Subcutaneous adipose tissue (tissue), 4 donors: ENCODE results near the gene SERPING1. TPM values are rescaled to one million over a fixed set of nuclear protein-coding genes. Genes with fewer than 3 reads are reported as not detected.

Experiments
- small RNA-seq: library from RNA; depleted of rRNA; stranded (forward); fragments of <200 nt; gene quantifications from one replicate; pipeline ENCODE3, GENCODE V24; 2016
- total RNA-seq, 4 donors: library from RNA; depleted of rRNA; stranded (reverse); fragments of >200 nt; gene quantifications; one replicate each; pipeline ENCODE4 v1.1.0, GENCODE V29; 2016
- TF ChIP-seq, protein P1 (sequence below): fragments of 450-650 bp; IDR thresholded peaks from one replicate; pipeline ENCODE4 v1.5.1; 2016; ENCODE audit warnings: low read depth, mild to moderate bottlenecking, control low read depth, antibody characterized with exemption, moderate library complexity

SERPING1 gene
- total RNA-seq, 4 donors from 2014 or later = 318 to 653 (median 616) TPM

DNA sequence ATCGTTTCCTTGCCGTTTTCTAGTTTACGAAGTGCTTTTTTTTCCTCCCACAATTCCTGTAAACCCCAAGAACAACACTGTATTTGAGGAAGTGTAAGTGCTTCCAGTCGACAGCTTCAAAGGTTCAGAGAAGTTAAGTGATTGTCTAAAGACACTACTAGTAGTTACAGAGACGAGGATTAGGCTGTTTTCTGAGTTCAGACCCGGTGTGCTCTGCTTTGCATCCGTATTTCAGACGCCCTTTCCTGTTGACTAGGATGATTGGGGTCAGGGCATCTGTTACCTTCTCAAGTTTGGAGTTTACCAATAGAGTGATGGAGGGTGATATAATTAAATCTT is 60.5 kb downstream of the SERPING1 start:
- TF ChIP-seq, protein P1, sequence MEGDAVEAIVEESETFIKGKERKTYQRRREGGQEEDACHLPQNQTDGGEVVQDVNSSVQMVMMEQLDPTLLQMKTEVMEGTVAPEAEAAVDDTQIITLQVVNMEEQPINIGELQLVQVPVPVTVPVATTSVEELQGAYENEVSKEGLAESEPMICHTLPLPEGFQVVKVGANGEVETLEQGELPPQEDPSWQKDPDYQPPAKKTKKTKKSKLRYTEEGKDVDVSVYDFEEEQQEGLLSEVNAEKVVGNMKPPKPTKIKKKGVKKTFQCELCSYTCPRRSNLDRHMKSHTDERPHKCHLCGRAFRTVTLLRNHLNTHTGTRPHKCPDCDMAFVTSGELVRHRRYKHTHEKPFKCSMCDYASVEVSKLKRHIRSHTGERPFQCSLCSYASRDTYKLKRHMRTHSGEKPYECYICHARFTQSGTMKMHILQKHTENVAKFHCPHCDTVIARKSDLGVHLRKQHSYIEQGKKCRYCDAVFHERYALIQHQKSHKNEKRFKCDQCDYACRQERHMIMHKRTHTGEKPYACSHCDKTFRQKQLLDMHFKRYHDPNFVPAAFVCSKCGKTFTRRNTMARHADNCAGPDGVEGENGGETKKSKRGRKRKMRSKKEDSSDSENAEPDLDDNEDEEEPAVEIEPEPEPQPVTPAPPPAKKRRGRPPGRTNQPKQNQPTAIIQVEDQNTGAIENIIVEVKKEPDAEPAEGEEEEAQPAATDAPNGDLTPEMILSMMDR = no peak

DNA sequence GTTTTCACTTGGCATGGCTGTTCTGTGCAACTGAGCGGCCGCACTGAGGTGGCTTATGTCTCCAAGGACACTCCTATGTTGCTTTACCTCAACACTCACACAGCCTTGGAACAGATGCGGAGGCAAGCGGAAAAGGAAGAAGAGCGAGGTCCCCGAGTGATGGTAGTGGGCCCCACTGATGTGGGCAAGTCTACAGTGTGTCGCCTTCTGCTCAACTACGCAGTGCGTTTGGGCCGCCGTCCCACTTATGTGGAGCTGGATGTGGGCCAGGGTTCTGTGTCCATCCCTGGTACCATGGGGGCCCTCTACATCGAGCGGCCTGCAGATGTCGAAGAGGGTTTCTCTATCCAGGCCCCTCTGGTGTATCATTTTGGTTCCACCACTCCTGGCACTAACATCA is 62.2 kb downstream of the SERPING1 start:
- TF ChIP-seq, protein P1 = no peak

DNA sequence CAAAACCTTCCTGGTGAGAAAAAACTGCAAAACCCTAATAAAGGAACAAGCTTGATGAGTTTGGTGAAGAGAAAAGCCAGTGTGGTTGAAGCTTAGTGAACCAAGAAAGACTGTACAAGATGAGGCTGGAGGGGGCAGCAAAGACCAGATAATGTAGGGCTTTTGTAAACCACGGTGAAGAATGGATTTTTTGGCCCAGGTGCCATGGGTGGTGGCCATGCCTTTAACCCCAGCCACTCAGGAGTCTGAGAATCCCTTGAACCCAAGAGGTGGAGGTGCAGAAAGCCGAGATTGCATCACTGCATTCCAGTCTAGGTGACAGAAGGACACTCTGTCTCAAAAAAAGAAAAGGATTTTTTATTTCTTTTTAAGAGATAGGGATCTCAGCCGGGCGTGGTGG is 65.4 kb downstream of the SERPING1 start:
- TF ChIP-seq, protein P1 = no peak

DNA sequence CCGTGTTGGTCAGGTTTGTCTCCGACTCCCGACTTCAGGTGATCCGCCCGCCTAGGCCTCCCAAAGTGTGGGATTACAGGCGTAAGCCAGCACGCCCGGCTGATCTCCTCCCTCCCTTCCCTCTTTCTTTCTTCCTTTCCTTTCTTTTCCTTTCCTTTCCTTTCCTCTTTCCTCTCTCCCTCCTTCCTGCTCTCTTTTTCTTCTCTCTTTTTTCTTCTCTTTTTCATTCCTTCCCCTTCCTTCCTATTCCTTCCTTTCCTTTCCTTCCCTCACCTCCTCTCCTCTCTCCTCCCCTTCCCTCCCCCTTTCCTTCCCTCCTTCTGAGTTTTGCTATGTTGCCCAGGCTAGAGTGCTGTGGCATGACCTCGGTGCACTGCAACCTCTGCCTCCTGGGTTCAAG is 66.5 kb downstream of the SERPING1 start:
- TF ChIP-seq, protein P1 = no peak

Small RNAs within 50 kb of the gene (small RNA-seq; reads per million reads assigned to genes)
- gene MIR130A = 138 reads per million, percentile 98 among the genes with 10 or more reads in this experiment

Other genes with a start within 250 kb of the SERPING1 start
- not detected for gene PRG3, start 216.5 kb upstream of the SERPING1 start, total RNA-seq
- 1 to 10 TPM in 1 of 4 donors, not detected in 3; 1.0 TPM for gene PRG2, start 207.0 kb upstream of the SERPING1 start, total RNA-seq
- gene SLC43A3, start 170.6 kb upstream of the SERPING1 start, total RNA-seq = 100 to 1,000 TPM in 1 of 4 donors, 10 to 100 TPM in 3; 50.1 to 108 (median 80.2) TPM
- gene RTN4RL2, start 137.2 kb upstream of the SERPING1 start, total RNA-seq = under 1 TPM in 3 of 4 donors, not detected in 1; 0.38 to 0.82 (median 0.68) TPM
- gene SLC43A1, start 82.0 kb upstream of the SERPING1 start, total RNA-seq = 10 to 100 TPM in 3 of 4 donors, 1 to 10 TPM in 1; 9.8 to 25.1 (median 18.3) TPM
- 10 to 100 TPM; 34.4 to 47.6 (median 36.7) TPM for gene TIMM10, start 66.9 kb upstream of the SERPING1 start, total RNA-seq
- gene SMTNL1, start 60.1 kb upstream of the SERPING1 start, total RNA-seq = not detected
- gene UBE2L6, start 30.0 kb upstream of the SERPING1 start, total RNA-seq = 10 to 100 TPM; 21.8 to 60.7 (median 33.6) TPM
- 1 to 10 TPM in 2 of 4 donors, under 1 TPM in 2; 0.33 to 4.1 (median 2.2) TPM for gene YPEL4, start 52.2 kb downstream of the SERPING1 start, total RNA-seq
- 10 to 100 TPM in 2 of 4 donors, 1 to 10 TPM in 2; 5.7 to 11.5 (median 10.0) TPM for gene CLP1, start 60.1 kb downstream of the SERPING1 start, total RNA-seq
- 10 to 100 TPM; 28.0 to 49.9 (median 33.4) TPM for gene ZDHHC5, start 70.4 kb downstream of the SERPING1 start, total RNA-seq
- 10 to 100 TPM in 2 of 4 donors, 1 to 10 TPM in 2; 7.6 to 18.9 (median 10.1) TPM for gene MED19, start 114.5 kb downstream of the SERPING1 start, total RNA-seq
- gene TMX2, start 114.9 kb downstream of the SERPING1 start, total RNA-seq = 10 to 100 TPM; 32.8 to 72.7 (median 34.1) TPM
- 100 to 1,000 TPM in 3 of 4 donors, 10 to 100 TPM in 1; 72.2 to 129 (median 116) TPM for gene SELENOH, start 143.8 kb downstream of the SERPING1 start, total RNA-seq
- gene BTBD18, start 154.1 kb downstream of the SERPING1 start, total RNA-seq = not detected
- 100 to 1,000 TPM in 2 of 4 donors, 10 to 100 TPM in 2; 75.6 to 134 (median 93.3) TPM for gene CTNND1, start 164.1 kb downstream of the SERPING1 start, total RNA-seq